ENCODE measurements around the gene ICA1L. TPM values are rescaled to one million over a fixed set of nuclear protein-coding genes. Genes with fewer than 3 reads are reported as not detected.

The ICA1L gene
- total and polyA plus RNA-seq, 2 of the 8 experiments (the other 6 are each of a cell fraction or from before 2014, with no cell fraction given) = 1.1 to 3.4 TPM

- Histone ChIP-seq H3K36me3 (ENCODE audit: control insufficient read depth in 2 of 4, insufficient read depth in 4 of 4, low read length in 3 of 4) (no peaks in the 10 kb centered on the region), H2AFZ (ENCODE audit: low read length) (no peak overlapping the region), H3K9me3 (ENCODE audit: insufficient read depth in 2 of 2, low read depth in 1 of 2, low read length in 1 of 2) (no peaks in the 10 kb centered on the region), H3K27ac (ENCODE audit: low read depth, low read length) (no peak overlapping the region), H3K4me2 (ENCODE audit: insufficient read depth in 1 of 2, low read depth in 2 of 2, low read length in 2 of 2) (no peak overlapping the region), H2BK5ac (ENCODE audit: low read depth, low read length) (no peak overlapping the region), H3K4me3 (ENCODE audit: extremely low read depth in 1 of 4, insufficient read depth in 2 of 4, low read depth in 3 of 4, low read length in 4 of 4) (no peak overlapping the region), H4K5ac (ENCODE audit: insufficient read length, low read depth, low read length) (no peak overlapping the region), H3K4me1 (replicated peaks in 1 of 4; ENCODE audit: control insufficient read depth in 3 of 4, insufficient read depth in 4 of 4, low read length in 3 of 4) (no peaks in the 10 kb centered on the region), H3K9ac (replicated peaks in 1 of 4; ENCODE audit: extremely low read depth in 1 of 4, low read depth in 3 of 4, low read length in 3 of 4) (no peak overlapping the region), H3K23me2 (ENCODE audit: low read depth, low read length) (no peaks in the 10 kb centered on the region), H2BK20ac (ENCODE audit: low read length) (no peak overlapping the region), H4K8ac (ENCODE audit: extremely low read depth, insufficient read depth, low read length) (no peak overlapping the region), H3K27me3 (replicated peaks in 1 of 4; ENCODE audit: control insufficient read depth in 3 of 4, extremely low read depth in 1 of 4, insufficient read depth in 3 of 4, low read length in 3 of 4) (no peaks in the 10 kb centered on the region), H4K20me1 (replicated peaks in 1 of 2; ENCODE audit: control insufficient read depth in 1 of 2, insufficient read depth in 2 of 2, low read length in 2 of 2) (no peaks in the 10 kb centered on the region), H3K23ac (ENCODE audit: insufficient read length) (no peak overlapping the region), H3K18ac (ENCODE audit: extremely low read depth, low read length) (no peak overlapping the region), H3K56ac (replicated peaks; ENCODE audit: insufficient read length, low read depth, low read length) (no peak overlapping the region), H4K91ac (replicated peaks; ENCODE audit: insufficient read length, low read length) (no peak overlapping the region), H2BK120ac (replicated peaks; ENCODE audit: low read depth, low read length) (no peak overlapping the region), H3K79me2 (ENCODE audit: control insufficient read depth in 1 of 2, insufficient read depth in 2 of 2, low read length in 2 of 2) (no peaks in the 10 kb centered on the region), H3K4ac (replicated peaks; ENCODE audit: insufficient read length, low read depth, low read length) (no peak overlapping the region), H2BK12ac (ENCODE audit: low read depth, low read length) (no peak overlapping the region), H3K14ac (ENCODE audit: insufficient read length) (no peak overlapping the region), H2AK5ac (ENCODE audit: low read depth, low read length) (no peak overlapping the region), H3K79me1 (ENCODE audit: low read depth, low read length) (no peaks in the 10 kb centered on the region), H2BK15ac (ENCODE audit: low read length) (no peak overlapping the region)
- CTCF ChIA-PET (ENCODE audit: partially characterized antibody) = interaction anchor here (0.5 to 0.6 kb wide), 3 partner anchors 127 to 457 kb away, joined by 3 read pairs; no protein-coding TSS in a partner anchor
- 94% methylated on average over 1 of the region's 1 CpG; no CpG with 5 or more reads in 1 of the 2 experiments for WGBS, 2 experiments (ENCODE audit: extremely low coverage in 1 of 2, insufficient coverage in 1 of 2, insufficient read length in 1 of 2, insufficient replicate concordance in 2 of 2, low coverage in 1 of 2, low lambda C conversion rate in 2 of 2, missing lambda C conversion rate in 1 of 2)
- DNase-seq (ENCODE audit: low read depth in 1 of 2, low spot score in 2 of 2) (no peak), FAIRE-seq (no peak)
- TF ChIP-seq SRF (IDR thresholded peaks at IDR 0.05; ENCODE audit: low read depth, low read length) (no peak), EGR1 (IDR thresholded peaks at IDR 0.05; ENCODE audit: borderline replicate concordance, low read depth, low read length) (no peak), TBP (IDR thresholded peaks at IDR 0.05; ENCODE audit: low read depth, low read length) (no peak), POLR2AphosphoS5 (IDR thresholded peaks at IDR 0.05; ENCODE audit: low read depth, low read length) (no peak), SIRT6 (IDR thresholded peaks at IDR 0.05; ENCODE audit: low read length) (no peak), RFX5 (IDR thresholded peaks at IDR 0.05; ENCODE audit: borderline replicate concordance, low read depth, low read length) (no peak), SP4 (IDR thresholded peaks at IDR 0.05; ENCODE audit: low read length) (no peak), CREB1 (IDR thresholded peaks at IDR 0.05) (no peak), ASH2L (IDR thresholded peaks at IDR 0.05; ENCODE audit: low read length) (no peak), BCL11A (IDR thresholded peaks at IDR 0.05; ENCODE audit: low read depth in 2 of 2, low read length in 2 of 2) (no peak), POU5F1 (IDR thresholded peaks at IDR 0.05; ENCODE audit: low read depth, low read length) (no peak), POLR2A (IDR thresholded peaks at IDR 0.05; ENCODE audit: control extremely low read depth in 1 of 2, low read depth in 2 of 2, low read length in 2 of 2) (no peak), TEAD4 (IDR thresholded peaks at IDR 0.05; ENCODE audit: low read depth, low read length) (no peak)
- POLR2A ChIA-PET (ENCODE audit: partially characterized antibody) = no interaction called here
Observed at GRCh38 chr2:202824901-202825300, 46.7 kb downstream of the ICA1L start.
